SK-N-SH treated with all-trans-retinoic acid at 6 μM for 48 hours (cell line): ENCODE results near the gene TMPRSS12.

Experiments
- ATAC-seq: fragments of 200-7000 bp; cut with Tn5 transposase; 3 replicates; pipeline ENCODE4 v1.9.1; 2020; ENCODE audit warnings: mild to moderate bottlenecking, moderate library complexity
- ARNTL ChIP-seq: fragments of 450-650 bp; formaldehyde crosslinking; IDR thresholded peaks from 2 replicates; pipeline ENCODE4 v1.5.0; 2020; ENCODE audit warnings: low read depth, mild to moderate bottlenecking, moderate library complexity, borderline replicate concordance
- BACH2 ChIP-seq: fragments of 250-450 bp; sonication (Bioruptor Pico); IDR thresholded peaks from 2 replicates; pipeline ENCODE4 v1.9.0; 2021; ENCODE audit warnings: mild to moderate bottlenecking, borderline replicate concordance
- CREB5 ChIP-seq: fragments of 250-450 bp; sonication (Bioruptor Pico); IDR thresholded peaks from 2 replicates; pipeline ENCODE4 v1.5.1; 2020; ENCODE audit warnings: low read depth, mild to moderate bottlenecking, moderate library complexity
- CSDC2 ChIP-seq: fragments of 250-450 bp; sonication (Bioruptor Pico); IDR thresholded peaks from 2 replicates; pipeline ENCODE4 v1.5.0; 2020; ENCODE audit warnings: mild to moderate bottlenecking, moderate library complexity
- ESRRG ChIP-seq: fragments of 250-450 bp; sonication (Bioruptor Pico); IDR thresholded peaks from 2 replicates; pipeline ENCODE4 v1.6.1; 2021; ENCODE audit warnings: mild to moderate bottlenecking
- GLIS3 ChIP-seq: fragments of 250-450 bp; sonication (Bioruptor Pico); IDR thresholded peaks from 2 replicates; pipeline ENCODE4 v1.5.0; 2020; ENCODE audit warnings: mild to moderate bottlenecking, moderate library complexity
- ISL1 ChIP-seq: fragments of 250-450 bp; sonication (Bioruptor Pico); IDR thresholded peaks from 2 replicates; pipeline ENCODE4 v2.1.2; 2022; ENCODE audit warnings: mild to moderate bottlenecking, moderate library complexity
- OSR1 ChIP-seq: fragments of 250-450 bp; sonication (Bioruptor Pico); IDR thresholded peaks from 2 replicates; pipeline ENCODE4 v1.8.0; 2022; ENCODE audit warnings: moderate library complexity, mild to moderate bottlenecking, inconsistent platforms
- PATZ1 ChIP-seq: fragments of 250-450 bp; sonication (Bioruptor Pico); IDR thresholded peaks from 2 replicates; pipeline ENCODE4 v1.8.0; 2020; ENCODE audit warnings: mild to moderate bottlenecking, moderate library complexity, borderline replicate concordance
- PPARA ChIP-seq: fragments of 250-450 bp; sonication (Bioruptor Pico); IDR thresholded peaks from 2 replicates; pipeline ENCODE4 v1.5.0; 2020; ENCODE audit warnings: mild to moderate bottlenecking, borderline replicate concordance
- RARB ChIP-seq: fragments of 250-450 bp; sonication (Bioruptor Pico); IDR thresholded peaks from 2 replicates; pipeline ENCODE4 v1.8.0; 2021; ENCODE audit warnings: mild to moderate bottlenecking, moderate library complexity
- SNAI2 ChIP-seq: fragments of 250-450 bp; sonication (Bioruptor Pico); IDR thresholded peaks from 2 replicates; pipeline ENCODE4 v1.5.0; 2020; ENCODE audit warnings: mild to moderate bottlenecking, moderate library complexity
- TCF4 ChIP-seq: fragments of 250-450 bp; sonication (Bioruptor Pico); IDR thresholded peaks from 2 replicates; pipeline ENCODE4 v1.8.0; 2021; ENCODE audit warnings: mild to moderate bottlenecking, moderate library complexity, borderline replicate concordance
- TOX ChIP-seq: fragments of 250-450 bp; sonication (Bioruptor Pico); IDR thresholded peaks from 2 replicates; pipeline ENCODE4 v1.8.0; 2021; ENCODE audit warnings: mild to moderate bottlenecking, moderate library complexity, borderline replicate concordance
- TSHZ2 ChIP-seq: fragments of 250-450 bp; sonication (Bioruptor Pico); IDR thresholded peaks from 2 replicates; pipeline ENCODE4 v1.5.0; 2020; ENCODE audit warnings: mild to moderate bottlenecking, moderate library complexity
- ZFP3 ChIP-seq: fragments of 250-450 bp; sonication (Bioruptor Pico); IDR thresholded peaks from 2 replicates; pipeline ENCODE4 v1.5.0; 2020; ENCODE audit warnings: mild to moderate bottlenecking, moderate library complexity
- ZFP30 ChIP-seq: fragments of 450-650 bp; formaldehyde crosslinking; IDR thresholded peaks from 2 replicates; pipeline ENCODE4 v1.5.0; 2022; ENCODE audit warnings: mild to moderate bottlenecking, moderate library complexity
- ZNF565 ChIP-seq: fragments of 450-650 bp; formaldehyde crosslinking; conservative IDR thresholded peaks from 2 replicates; pipeline ENCODE4 v1.5.0; 2020; ENCODE audit warnings: low read depth, mild to moderate bottlenecking, moderate library complexity
- ZNF70 ChIP-seq: fragments of 450-650 bp; formaldehyde crosslinking; IDR thresholded peaks from 2 replicates; pipeline ENCODE4 v1.5.0; 2020; ENCODE audit warnings: mild to moderate bottlenecking, moderate library complexity
- ZNF8 ChIP-seq: fragments of 450-650 bp; formaldehyde crosslinking; IDR thresholded peaks from 2 replicates; pipeline ENCODE4 v1.5.0; 2020; ENCODE audit warnings: mild to moderate bottlenecking, moderate library complexity
- TF ChIP-seq, protein P1 (sequence below): fragments of 250-450 bp; sonication (Bioruptor Pico); IDR thresholded peaks from 2 replicates; pipeline ENCODE4 v1.8.0; 2021; ENCODE audit warnings: low read depth, mild to moderate bottlenecking, moderate library complexity, borderline replicate concordance

TMPRSS12 gene

GRCh38 chr12:50932787-50933280 is 90.1 kb downstream of the TMPRSS12 start:
- TF ChIP-seq ZFP30 (CRISPR knock-in tag), result no peak
- no peak for TF ChIP-seq TSHZ2 (CRISPR knock-in tag)
- TF ChIP-seq CREB5 (CRISPR knock-in tag), result no peak
- no peak for TF ChIP-seq SNAI2
- no peak for TF ChIP-seq ISL1 (CRISPR knock-in tag)
- no peak for TF ChIP-seq RARB (CRISPR knock-in tag)
- TF ChIP-seq OSR1, result no peak
- TF ChIP-seq, protein P1, sequence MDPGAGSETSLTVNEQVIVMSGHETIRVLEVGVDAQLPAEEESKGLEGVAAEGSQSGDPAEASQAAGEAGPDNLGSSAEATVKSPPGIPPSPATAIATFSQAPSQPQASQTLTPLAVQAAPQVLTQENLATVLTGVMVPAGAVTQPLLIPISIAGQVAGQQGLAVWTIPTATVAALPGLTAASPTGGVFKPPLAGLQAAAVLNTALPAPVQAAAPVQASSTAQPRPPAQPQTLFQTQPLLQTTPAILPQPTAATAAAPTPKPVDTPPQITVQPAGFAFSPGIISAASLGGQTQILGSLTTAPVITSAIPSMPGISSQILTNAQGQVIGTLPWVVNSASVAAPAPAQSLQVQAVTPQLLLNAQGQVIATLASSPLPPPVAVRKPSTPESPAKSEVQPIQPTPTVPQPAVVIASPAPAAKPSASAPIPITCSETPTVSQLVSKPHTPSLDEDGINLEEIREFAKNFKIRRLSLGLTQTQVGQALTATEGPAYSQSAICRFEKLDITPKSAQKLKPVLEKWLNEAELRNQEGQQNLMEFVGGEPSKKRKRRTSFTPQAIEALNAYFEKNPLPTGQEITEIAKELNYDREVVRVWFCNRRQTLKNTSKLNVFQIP (CRISPR knock-in tag), result no peak
- no peak for TF ChIP-seq ESRRG (CRISPR knock-in tag)
- no peak for TF ChIP-seq ZNF565
- TF ChIP-seq CSDC2, result no peak
- TF ChIP-seq TCF4 (CRISPR knock-in tag), result no peak
- TF ChIP-seq PATZ1 (CRISPR knock-in tag), result no peak
- TF ChIP-seq ZNF70 (CRISPR knock-in tag), result no peak
- TF ChIP-seq TOX (CRISPR knock-in tag), result no peak
- TF ChIP-seq ARNTL, result no peak
- no peak for TF ChIP-seq GLIS3 (CRISPR knock-in tag)
- no peak for TF ChIP-seq PPARA
- no peak for TF ChIP-seq BACH2 (CRISPR knock-in tag)
- TF ChIP-seq, all 23 proteins: peak for 0
- no peak for ATAC-seq

DNA sequence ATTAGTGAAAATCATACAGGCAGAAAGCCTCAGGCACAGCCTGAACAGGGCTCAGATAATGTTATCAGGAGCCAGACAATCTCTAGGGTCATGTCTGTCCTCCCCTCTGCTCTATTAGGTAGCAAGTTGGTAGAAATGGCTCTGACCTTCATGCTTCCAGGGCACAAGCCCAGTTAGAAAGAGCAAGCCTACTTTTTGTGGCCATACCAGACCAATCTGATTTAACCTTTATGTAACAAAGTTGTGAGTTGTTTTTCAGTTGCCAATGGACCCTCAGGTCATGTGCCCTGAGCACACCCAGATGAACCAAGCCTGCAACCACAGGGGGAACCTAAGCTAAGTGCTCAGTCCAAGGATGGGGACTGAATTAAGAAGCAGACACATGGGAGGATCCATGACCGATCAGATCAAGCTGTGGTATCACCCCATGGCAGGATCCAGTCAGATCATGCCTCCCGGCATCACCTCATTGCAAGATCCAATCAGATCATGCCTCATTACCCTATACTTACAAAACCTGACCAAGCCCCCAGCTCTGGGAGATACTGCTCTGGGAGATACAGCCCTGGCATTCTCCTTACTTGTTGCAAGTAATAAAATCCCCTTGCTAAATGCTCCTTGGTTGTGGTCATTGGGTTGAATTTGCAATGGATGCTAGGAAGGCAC is 90.9 kb downstream of the TMPRSS12 start:
- ATAC-seq, result no peak
- TF ChIP-seq CREB5 (CRISPR knock-in tag) (no peak), ESRRG (CRISPR knock-in tag) (no peak), TOX (CRISPR knock-in tag) (no peak), ZNF565 (no peak), ZNF8 (CRISPR knock-in tag) (no peak), SNAI2 (no peak)

DNA sequence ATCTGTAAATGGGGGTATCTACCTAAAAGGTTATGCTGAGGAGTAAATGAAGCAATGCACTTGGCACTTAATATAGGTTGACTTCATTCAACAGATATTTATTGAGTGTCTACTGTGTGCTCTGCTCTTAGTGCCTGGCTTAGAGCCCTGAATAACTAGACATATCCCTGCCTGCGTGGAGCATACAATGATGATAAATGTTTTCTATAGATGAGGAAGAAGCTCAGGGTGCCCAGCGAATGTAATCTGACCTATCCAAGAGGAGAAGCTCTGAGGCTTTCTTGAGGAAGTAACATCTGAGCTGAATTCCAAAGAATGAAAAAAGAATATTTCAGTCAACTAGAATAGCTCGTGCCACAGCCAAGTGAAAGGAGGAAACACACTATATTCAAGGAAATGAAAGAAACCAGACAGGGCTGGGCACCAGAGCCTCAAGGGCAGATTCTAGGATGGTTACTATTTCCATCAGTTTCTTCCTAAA is 91.7 kb downstream of the TMPRSS12 start:
- TF ChIP-seq TSHZ2 (CRISPR knock-in tag) (no peak), BACH2 (CRISPR knock-in tag) (no peak), ZNF70 (CRISPR knock-in tag) (no peak), CSDC2 (no peak), ISL1 (CRISPR knock-in tag) (peak; percentile 65), ARNTL (no peak), ZNF565 (no peak), ZFP3 (CRISPR knock-in tag) (0 out of 2 replicates have a peak, but pooled peaks have one; percentile 32), CREB5 (CRISPR knock-in tag) (0 out of 2 replicates have a peak, but pooled peaks have one; percentile 40), ZNF8 (CRISPR knock-in tag) (no peak)
- TF ChIP-seq, all 23 proteins: peak for 3
- ATAC-seq, result peak; percentile 75
